GM12873 (cell line): Measurements from ENCODE around the gene PPP1R9B.

Experiments used
- CTCF ChIP-seq: IDR thresholded peaks from 2 replicates; pipeline ENCODE4 v1.5.1; 2012; ENCODE audit warnings: low read depth, mild to moderate bottlenecking, moderate library complexity, low read length, control low read depth; ENCODE audit not compliant: insufficient read depth; ENCODE audit errors: missing control alignments

PPP1R9B gene

GRCh38 chr17:50150354-50151040, at the start of gene PPP1R9B:
TSS of gene PPP1R9B (minus strand) at chr17:50150677. CDS start at chr17:50150513, 164 bp downstream.
- TF ChIP-seq CTCF = no peak

- no peak for TF ChIP-seq CTCF
Observed at GRCh38 chr17:50199803-50200456, 49.5 kb upstream of the PPP1R9B start.

GRCh38 chr17:50199211-50199802, 48.8 kb upstream of the PPP1R9B start:
- TF ChIP-seq CTCF = no peak

- peak; percentile 79 for TF ChIP-seq CTCF
Observed at GRCh38 chr17:50198026-50198669, 47.7 kb upstream of the PPP1R9B start.

GRCh38 chr17:50196826-50197225, 46.3 kb upstream of the PPP1R9B start:
- no peak for TF ChIP-seq CTCF

- no peak for TF ChIP-seq CTCF
Observed at GRCh38 chr17:50196036-50196435, 45.6 kb upstream of the PPP1R9B start.
